ENCODE data around the gene ESPN. TPM values are rescaled to one million over a fixed set of nuclear protein-coding genes. Genes with fewer than 3 reads are reported as not detected.
"Not testable (repeated sequence)": the region's sequence is repeated elsewhere in the genome, so short reads cannot be mapped to it uniquely, and the experiment has no call there.

The ESPN gene
- total RNA-seq, 4 donors from 2014 or later, result 0.47 to 0.92 (median 0.81) TPM; not detected in 1

GRCh38 chr1:6491081-6491449 lies 66.5 kb downstream of the ESPN start:
- Histone ChIP-seq H3K4me3 (peak overlapping the region; percentile 39 to 70), H3K27me3 (peaks cover 16% of the 10 kb centered on the region), H3K27ac (peak overlapping the region in 3 of 4 donors; percentile 77 to 83 (median 82)), H3K9me3 (no peaks in the 10 kb centered on the region), H3K36me3 (no peaks in the 10 kb centered on the region), H3K4me1 (peaks cover 0 to 48% (median 19%) of the 10 kb centered on the region in 3 donors)
- TF ChIP-seq POLR2AphosphoS5 (IDR thresholded peaks at IDR 0.05), result no peak
- TF ChIP-seq CTCF (IDR thresholded peaks at IDR 0.05), result no peak
- no peak for TF ChIP-seq EP300 (IDR thresholded peaks at IDR 0.05)
- no peak for TF ChIP-seq POLR2A (IDR thresholded peaks at IDR 0.05)
- ATAC-seq, result no peak
- 38% methylated on average over 4 to 5 of the region's 6 CpGs for WGBS, 2 donors (ENCODE audit: low coverage in 1 of 2)

DNA sequence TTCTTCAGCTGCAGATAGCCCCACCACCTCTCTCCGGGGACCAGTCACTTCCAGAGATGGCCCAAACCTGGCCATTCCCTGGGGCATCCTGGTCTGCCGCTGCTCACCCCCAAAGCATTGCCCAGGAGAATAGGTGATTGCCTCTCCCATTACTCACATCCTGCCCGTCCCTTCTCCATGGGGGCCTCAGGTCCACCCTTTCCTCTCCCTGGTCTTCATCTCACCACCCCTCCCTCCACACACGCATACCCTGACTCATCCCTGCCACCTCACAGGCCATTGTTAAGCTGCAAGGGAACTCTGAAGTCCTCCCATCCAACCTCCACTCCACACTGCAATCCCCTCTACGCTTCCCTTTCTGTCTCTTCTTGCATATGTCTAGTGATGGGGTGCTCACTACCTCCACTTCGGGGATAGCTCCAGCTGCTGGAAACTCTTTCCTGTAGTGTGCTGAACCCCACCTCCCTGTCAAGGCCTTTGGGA lies 66.9 kb downstream of the ESPN start, which contains the start of gene PLEKHG5:
PLEKHG5 (minus strand) TSS at position 188 of the 483 bp plus-strand sequence. CDS start 14,096 bp downstream, outside the sequence.
- H3K4me1 ChIP-seq, result peaks cover 0 to 48% (median 17%) of the 10 kb centered on the region in 3 donors
- TF ChIP-seq POLR2A (IDR thresholded peaks at IDR 0.05), result no peak
- no peak for TF ChIP-seq POLR2AphosphoS5 (IDR thresholded peaks at IDR 0.05)
- TF ChIP-seq EP300 (IDR thresholded peaks at IDR 0.05), result no peak
- TF ChIP-seq CTCF (IDR thresholded peaks at IDR 0.05), result no peak
- peak within 1 kb of the TSS in 3 of 4 donors; percentile 77 to 83 (median 82) for H3K27ac ChIP-seq
- H3K27me3 ChIP-seq, result peaks cover 12% of the 10 kb centered on the region
- WGBS, 2 donors (ENCODE audit: low coverage in 1 of 2), result 37 to 100% methylated on average over 1 to 3 of the region's 6 CpGs
- no peaks in the 10 kb centered on the region for H3K9me3 ChIP-seq
- H3K36me3 ChIP-seq, result no peaks in the 10 kb centered on the region
- H3K4me3 ChIP-seq, result peak within 1 kb of the TSS; percentile 39 to 70
- no peak for ATAC-seq

- WGBS, 2 donors (ENCODE audit: low coverage in 1 of 2), result 60% methylated on average over 2 of the region's 10 CpGs; no CpG with 5 or more reads in 1 of the 2 donors
- Histone ChIP-seq H3K4me1 (peaks cover 0 to 48% (median 21%) of the 10 kb centered on the region in 3 donors), H3K36me3 (no peaks in the 10 kb centered on the region), H3K27ac (peak overlapping the region in 3 of 4 donors; percentile 51 to 83 (median 77)), H3K9me3 (no peaks in the 10 kb centered on the region), H3K27me3 (peaks cover 12% of the 10 kb centered on the region), H3K4me3 (no peak overlapping the region)
- TF ChIP-seq POLR2A (IDR thresholded peaks at IDR 0.05), result no peak
- no peak for TF ChIP-seq POLR2AphosphoS5 (IDR thresholded peaks at IDR 0.05)
- no peak for TF ChIP-seq CTCF (IDR thresholded peaks at IDR 0.05)
- no peak for TF ChIP-seq EP300 (IDR thresholded peaks at IDR 0.05)
- no peak for ATAC-seq
Measured at GRCh38 chr1:6491966-6492365, 67.4 kb downstream of the ESPN start.

- H3K27ac ChIP-seq, ATAC-seq, H3K36me3 ChIP-seq, H3K4me3 ChIP-seq, H3K9me3 ChIP-seq, H3K27me3 ChIP-seq: not testable (repeated sequence)
- WGBS, 2 donors (ENCODE audit: low coverage in 1 of 2), result 92 to 96% methylated on average over 2 to 3 of the region's 4 CpGs
- peaks cover 0 to 63% (median 29%) of the 10 kb centered on the region in 3 donors for H3K4me1 ChIP-seq
Measured at GRCh38 chr1:6493834-6494223, 69.3 kb downstream of the ESPN start.

DNA sequence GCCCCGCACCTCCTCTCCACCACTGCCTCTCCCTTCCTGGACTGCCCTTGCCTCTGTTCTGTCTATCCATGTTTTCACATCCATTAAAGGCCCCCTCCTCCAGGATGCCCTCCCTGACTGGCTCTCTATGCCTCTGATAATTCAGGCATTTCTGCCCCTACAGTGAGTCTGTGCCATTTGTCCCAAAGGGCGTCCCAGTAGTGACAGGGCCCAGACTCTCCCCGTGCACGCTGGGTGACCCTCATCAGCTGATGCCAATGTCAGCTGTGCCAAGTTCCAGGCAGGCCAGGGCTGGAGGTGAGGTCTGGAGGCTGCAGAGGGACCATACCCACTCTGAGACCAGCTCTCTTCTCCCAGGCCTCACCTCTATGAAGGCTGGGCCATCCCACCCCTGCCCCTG lies 70.1 kb downstream of the ESPN start:
- Histone ChIP-seq H3K4me1 (peaks cover 0 to 58% (median 29%) of the 10 kb centered on the region in 3 donors), H3K9me3 (no peaks in the 10 kb centered on the region), H3K27ac (no peak overlapping the region), H3K4me3 (no peak overlapping the region), H3K27me3 (no peaks in the 10 kb centered on the region), H3K36me3 (no peaks in the 10 kb centered on the region)
- no peak for ATAC-seq
- TF ChIP-seq POLR2A (IDR thresholded peaks at IDR 0.05) (no peak), POLR2AphosphoS5 (IDR thresholded peaks at IDR 0.05) (no peak), CTCF (IDR thresholded peaks at IDR 0.05) (no peak), EP300 (IDR thresholded peaks at IDR 0.05) (no peak)
- WGBS, 2 donors (ENCODE audit: low coverage in 1 of 2), result 100% methylated on average over 1 to 3 of the region's 4 CpGs

Data from gastroesophageal sphincter (tissue), 4 donors.